ELF-1 (cell line): ENCODE results near the gene TTC21A.

Experiments used
- DNase-seq: peaks from one replicate; pipeline ENCODE4 v3.0.0-alpha.2; 2016; ENCODE audit warnings: low read depth, low spot score

Gene TTC21A

DNA sequence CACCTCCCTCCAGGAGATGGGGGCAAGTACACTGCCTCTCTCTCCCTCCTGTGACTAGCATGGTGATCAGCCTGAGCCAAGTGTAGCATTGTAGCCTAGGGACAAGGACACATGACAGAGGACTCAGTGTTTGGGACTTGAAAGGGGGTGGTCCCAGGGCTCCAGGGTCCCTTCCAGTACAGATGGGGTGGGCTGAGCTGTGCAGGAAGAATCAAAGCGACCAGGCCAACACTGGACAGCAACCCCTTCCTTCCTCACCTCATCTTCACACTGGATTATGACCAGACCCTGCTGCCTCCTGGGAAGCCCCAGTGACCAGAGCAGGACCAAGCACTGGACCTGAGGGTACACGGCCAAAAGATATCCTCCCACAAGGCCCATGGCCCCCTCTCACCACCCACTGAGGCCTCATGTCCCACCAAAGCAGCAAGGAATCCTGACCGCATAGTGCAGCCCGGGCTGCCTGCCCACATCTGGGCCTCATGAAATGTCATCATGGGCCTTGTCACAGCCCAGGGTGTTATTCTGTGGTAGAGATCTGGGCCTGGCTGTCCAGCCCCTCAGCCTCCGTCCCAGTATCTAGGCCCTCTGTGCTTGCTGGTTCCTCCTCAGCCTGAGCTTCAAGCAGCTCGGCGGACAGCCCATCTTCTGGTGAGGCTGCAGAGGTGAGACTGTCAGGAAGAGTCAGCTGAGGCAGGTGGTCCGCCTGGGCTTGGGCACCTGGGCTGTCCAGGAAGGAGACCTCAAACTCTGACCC is 9.6 kb upstream of the TTC21A start:
- no peak for DNase-seq

DNA sequence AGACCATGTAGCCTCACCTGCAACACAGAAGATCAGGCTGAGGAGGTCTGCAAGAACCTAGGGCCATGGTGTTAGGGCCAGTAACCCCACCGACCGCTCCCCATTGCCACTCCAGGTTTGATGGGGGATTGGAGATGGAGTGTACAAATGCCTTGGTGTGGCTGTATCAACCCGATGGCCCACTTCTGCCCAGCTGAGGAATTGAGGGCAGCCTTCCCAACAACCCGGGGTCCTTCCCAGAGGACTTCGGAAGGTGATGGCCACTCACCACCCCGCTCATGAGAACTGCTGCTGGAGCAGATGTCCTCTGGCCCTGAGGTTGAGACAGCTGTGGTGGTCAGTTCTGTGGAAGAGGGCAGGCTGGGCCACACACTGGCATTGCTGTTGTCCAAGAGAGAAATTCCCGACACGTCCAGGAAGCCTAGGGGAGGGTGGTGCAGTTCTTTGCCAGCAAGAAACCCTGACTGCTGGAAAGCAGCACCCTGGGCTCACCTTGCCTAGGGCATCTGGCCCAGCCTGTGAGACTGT is 8.9 kb upstream of the TTC21A start:
- no peak for DNase-seq

DNA sequence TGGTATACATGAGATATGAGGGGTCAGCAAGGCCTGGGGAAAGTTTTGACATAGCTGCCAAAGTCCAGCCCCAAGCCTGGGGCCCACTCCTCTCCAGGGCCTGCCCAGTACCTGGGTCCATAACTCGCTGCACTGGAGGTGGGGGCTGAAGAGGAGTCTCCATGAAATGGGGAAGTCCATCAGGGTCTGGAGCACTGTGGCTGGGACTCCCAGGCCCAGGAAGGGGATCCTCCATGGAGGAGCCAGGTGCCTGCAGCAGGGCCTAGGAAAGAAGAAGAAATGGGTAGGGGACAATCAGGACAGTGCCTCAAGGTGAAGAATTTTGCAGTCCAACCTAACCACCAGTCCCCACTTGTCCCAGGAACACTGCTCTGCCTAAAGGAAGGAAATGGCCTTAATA is 8.2 kb upstream of the TTC21A start:
- DNase-seq = no peak

DNA sequence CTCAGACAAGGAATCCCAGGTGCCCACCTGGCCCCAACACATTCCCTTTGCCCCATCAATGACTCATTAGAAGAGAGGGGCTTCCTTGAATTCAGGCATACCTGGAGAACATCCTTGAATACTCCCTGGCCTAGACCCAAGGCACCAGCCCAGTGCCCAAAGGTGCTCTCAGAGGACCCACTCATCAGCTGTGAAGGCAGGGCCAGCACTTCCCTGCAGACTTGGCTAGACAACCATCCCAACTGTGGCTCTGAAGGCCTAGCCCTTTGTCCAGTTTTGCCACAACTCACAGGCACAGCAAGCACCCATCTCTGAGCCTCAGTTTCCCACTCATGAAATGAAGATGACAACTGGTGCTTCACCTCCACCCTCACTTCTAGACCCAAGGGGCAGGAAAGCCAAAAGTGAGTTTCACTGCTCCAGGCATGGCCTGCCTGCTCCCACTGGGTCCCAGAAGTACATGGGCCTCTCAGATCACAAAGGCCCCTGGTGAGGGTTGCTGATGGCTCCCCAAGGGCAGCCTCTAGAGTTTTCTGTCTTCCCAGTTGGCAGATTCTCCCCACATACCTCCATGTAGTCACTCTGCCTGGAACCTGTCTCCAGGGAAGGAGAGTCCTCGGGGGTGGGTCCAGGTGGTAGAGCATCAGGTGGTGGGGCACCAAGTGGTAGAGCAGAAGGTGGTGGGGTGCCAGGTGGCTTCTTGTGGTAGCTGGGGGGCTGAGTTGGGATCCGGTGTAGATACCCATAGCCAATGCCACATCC is 7.6 kb upstream of the TTC21A start:
- DNase-seq = no peak

DNA sequence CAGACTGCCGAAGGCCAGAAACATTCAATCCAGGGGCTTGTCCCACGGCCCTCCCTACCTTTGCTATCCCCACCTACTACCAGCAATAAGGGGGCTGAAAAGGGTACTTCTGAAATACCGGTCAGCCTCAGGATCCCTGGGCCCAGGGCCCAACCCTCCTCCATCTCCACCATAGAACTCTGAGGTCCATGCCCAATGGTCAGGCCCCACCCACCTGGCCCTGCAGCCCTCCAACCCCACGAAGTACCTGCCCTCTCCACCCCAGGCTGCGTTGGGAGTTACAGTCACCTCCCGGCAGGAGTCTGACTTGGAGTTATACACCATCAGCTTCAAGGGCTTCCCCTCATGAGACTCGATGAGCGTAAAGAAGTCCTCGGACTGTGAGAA is 7.0 kb upstream of the TTC21A start:
- DNase-seq = no peak

DNA sequence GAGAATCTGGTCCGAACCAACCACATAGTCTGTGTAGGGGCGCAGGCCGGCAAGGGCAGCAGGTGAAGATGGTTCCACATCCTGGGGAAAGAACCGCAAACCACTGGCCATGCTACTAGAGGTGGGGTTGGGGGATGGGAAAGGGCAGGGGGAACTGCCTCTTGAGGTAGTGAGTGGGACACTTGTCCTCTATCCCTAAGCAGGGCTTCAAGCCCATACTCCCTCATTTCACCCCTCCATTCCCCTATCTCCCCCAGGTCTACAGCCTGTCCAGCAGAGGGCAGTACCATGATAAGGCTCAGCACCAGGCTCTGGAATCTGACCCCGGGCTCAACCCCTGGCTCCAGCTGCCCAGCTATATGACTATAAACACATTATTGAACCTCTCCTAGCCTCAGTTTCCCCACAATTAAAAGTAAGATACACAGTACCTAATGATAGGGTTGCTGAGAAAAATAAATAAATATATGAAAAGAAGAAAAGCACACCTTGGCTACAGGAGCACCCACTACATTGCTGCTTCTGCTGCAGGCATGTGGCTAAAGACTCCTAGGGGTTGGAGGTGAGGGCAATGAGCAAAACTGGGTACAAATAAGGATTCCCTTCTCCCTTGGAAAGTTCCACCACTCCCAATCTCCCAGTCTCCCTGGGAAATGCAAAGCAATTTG is 6.3 kb upstream of the TTC21A start:
- DNase-seq = peak; percentile 23

DNA sequence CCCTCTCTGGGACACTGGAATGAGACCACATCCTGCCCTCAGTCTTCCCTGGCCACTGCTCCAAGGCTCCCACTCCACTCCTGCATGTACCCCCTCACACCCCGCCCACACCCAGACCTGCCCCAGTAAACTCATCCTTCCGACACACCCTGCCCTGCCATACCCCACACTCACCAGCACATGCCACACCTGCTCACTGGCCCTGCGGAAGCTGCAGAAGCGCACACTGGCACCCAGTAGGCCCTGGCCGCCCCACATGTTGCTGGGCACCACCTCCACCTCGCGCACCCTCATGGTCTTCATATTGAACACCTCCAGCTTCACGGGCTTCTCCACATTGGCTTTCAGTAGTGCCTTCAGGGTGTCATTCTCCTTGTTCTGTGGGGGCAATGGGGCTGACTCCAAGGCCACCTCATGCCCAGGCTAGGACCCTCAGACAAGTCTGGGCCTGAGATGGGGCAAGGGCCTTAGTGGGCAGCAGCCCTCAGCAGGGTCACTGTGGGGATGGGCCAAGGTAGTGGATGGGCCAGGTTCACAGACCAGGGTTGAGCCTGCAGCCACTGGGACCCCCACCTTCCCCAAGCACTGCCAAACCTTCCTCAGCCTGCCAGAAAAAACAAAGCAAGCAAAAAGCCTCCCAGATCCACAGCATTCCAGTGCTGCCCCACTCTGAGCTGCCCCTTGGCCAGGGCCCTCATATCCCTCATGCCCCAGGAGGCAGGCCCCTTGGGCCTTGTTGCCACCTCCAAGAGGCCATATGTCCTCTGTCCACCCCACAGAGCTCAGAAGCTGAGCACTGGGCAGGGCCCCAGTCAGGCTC is 4.8 kb upstream of the TTC21A start:
- no peak for DNase-seq

DNA sequence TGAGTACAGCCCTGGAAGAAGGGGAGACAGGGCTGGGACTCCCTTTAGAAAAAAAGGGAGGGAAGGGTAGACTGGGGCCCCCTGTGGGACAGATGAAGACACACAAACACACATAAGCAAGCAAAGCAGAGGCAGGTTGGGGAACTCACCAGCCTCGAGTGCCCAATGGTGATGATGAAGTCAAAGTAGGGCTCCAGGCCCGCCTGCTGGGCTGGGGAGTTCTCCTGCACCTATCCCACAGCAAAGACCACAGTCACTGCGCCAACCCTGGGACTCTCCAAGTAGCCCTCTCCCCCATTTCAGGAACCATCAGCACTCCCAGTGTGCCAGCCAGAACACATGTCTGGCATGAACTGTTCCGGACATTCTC is 4.2 kb upstream of the TTC21A start:
- DNase-seq = no peak

DNA sequence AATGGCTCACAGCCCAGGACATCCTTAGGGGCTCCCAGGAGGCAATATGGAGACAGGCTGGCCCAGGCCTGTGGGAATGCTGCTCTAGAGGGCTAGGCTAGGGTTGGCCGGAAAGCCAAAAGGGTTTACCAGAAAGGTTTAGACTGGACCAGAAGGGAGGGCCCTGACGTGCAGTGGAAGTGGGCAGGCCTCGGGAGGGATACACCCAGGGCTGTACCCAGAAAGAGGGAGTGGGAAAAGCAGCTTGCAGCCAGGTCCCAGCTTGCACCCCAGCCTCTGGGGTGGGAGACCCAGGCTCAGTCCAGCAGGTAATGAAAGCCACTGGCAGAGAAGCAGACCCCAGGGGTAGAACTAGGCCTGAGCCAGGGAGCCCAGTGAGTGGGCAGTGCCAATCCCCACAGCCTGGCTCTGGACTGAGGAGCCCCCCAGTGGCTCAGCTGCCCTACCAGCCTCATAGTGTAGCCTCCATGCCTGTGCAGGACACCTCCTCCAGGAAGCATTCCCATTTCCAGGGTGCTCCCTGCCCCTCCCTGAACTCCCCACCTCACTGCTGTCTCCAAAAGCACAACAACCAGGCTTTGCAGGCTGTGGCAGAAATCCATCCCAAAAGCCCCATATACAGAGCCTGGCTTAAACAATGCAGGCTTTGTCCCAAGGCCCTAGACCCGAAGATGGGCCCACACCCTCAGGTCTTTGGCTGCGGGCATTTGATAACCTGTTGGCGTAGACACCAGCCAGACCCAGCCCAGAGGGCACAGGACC is 3.5 kb upstream of the TTC21A start:
- DNase-seq = no peak

DNA sequence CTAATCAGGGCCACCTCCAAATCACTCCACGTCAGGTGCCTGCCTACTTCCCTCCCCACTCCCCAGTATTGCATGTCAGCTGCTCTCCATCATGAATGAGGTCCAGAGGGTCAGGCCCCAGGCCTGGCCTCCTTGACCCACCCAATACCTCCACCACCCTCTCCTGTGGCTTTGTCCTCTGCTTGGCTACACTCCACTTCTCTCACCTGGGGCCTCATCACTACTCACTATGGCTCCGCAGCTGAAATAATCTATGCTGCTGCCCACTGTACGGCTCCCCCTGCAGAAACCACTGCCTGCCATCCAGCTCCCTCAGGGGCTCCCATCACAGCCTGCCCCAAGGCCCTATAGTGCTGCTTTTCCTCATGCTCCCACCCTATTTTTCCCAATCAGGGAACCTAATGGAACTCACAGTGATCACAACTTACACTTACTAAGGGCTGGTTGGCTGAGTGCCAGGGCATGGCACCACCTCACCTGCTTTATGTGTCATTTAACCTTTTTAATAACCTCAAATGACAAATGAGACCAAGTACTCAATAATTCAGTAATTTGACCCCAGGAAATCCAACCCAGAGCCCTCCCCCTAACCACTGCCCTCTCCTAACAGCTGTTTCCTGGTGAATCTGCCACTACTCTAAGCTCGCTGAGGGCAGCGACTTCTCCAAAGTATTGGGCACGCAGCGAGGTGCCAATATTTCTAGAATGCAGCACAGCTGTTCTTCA is 2.4 kb upstream of the TTC21A start:
- DNase-seq = no peak

DNA sequence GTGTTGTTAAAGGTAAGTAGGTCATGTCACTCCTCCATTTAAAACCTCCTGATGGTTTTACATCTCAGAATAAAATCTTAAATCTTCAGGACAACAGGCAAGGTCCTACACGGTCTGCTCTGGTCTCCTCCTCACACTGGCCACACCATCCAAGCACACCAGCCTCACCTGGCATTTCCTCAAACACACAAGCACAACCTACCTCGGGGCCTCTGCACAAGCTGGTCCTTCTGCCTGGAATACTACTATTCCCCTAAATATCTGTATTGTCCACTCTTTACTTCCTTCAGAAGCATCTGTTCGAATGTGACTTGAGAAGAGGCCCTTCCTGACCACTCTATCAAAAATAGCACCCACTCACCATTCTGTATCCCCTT is 1.8 kb upstream of the TTC21A start:
- no peak for DNase-seq

DNA sequence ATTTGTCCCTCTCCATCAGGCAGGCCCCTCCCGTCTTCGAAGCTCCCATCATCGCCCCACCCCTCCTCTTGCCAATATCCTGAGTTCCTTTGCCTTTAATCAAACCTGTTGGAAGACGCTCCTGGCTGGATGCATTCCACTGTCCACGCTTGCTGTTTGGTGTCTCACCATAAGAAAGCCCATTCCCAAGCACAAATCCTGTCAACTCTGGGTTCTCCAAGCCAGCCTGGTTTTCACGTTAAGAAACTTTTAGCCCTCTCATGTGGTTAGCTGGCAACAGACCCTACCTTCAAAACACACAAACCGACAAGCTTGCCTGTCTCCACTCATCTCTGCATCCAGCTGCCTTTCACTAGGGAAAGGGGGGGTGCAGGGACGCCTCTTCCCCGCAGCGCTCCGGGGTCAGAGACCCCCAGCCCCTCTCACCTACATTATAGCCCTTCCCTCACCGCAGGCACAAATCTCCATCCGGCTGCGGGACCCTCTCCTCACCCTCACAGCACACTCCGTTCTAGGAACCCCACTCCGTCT is 1.1 kb upstream of the TTC21A start:
- DNase-seq = peak; percentile 28

DNA sequence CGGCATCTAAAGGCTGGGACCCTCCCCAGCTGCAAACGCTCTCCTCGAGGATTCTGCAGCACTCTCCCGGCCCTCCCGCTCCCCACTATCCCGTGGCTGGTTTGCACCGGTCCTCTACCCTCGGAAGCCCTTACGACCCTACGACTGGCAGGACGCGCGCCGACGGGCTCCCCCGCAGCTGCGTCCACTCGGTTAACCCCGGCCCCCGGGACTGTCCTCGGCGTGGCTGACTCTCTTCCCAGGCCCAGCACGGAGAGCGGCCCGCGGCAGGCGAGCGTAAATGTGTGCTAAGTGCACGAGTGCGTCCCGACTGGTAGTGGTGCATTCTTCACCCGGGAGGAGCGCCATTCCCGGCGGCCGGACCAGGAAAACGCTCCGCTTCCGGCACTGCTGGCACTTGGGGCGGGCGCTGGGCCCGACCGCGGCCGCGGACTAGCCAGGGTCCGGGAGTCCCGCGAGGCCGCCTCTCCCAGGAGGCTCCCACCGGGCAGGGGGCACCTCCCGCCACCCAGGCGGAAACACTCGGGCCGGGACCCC is 561 bp upstream of the TTC21A start:
- peak; percentile 47 for DNase-seq

DNA sequence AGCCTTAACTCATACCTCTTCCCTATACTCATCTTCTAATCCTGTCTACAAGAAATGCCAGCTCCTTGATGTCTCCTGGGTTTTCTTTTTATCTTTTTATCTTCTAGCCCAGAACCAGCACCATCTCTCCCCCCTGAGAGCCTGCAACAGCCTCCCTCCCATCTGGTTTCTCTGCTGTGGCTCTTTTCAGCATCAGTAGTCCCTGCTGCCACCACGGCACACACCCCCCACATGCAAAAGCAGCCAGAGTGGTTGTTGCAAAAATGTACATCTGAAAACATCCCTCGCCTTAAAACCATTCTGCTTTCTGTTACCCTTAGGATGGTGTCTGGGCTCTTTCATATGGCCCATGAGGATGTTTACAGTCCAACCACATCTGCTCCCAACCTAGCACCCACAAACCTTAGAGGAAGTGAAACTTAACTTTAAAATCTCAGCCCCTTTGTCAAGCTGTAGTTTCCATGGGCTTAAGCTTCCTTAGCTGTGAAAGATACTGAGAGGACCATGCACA is 775 bp downstream of the TTC21A start:
- DNase-seq = no peak

DNA sequence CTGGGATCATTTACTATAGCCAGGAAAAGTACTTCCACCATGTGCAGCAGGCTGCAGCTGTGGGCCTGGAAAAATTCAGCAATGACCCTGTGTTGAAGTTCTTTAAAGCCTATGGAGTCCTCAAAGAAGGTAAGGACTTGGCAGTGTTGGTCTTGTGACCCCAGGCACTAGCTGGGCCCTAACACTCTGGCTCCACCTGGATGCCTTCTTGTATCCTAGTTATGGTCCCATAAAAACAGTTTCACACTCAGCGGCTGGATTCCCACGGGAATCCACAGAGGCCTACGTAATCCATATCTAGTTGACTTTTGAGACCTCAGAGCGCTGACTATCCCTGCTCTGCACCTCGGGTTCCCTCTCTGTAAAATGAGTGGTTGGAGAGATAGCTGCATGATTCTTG is 1.6 kb downstream of the TTC21A start:
- no peak for DNase-seq

DNA sequence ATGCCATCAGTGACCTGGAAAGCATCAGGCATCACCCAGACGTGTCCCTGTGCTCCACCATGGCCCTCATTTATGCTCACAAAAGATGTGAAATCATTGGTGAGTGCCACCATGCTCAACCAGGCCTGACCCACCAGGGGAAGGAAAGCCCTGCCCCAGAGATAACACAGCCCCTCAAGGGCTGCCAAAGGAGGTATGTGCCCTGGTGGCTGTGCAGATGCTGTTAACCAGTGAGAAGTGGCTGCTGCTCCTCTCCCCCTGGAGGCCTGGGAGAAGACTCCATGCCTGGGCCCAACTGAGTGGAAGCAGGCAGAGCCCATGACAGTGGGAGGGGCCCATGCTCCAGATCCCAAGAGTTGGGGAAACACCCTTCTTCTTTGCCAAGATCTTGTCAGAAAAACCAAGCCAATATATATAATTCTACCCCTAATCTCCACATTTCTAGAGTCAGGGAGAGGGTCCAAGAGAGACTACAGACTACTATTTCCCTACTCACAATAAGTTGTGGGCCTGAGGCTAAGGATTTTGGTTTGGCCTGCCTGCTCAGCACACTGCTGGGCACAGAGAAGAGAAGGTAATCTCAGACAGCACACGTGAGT is 2.7 kb downstream of the TTC21A start:
- peak; percentile 17 for DNase-seq

DNA sequence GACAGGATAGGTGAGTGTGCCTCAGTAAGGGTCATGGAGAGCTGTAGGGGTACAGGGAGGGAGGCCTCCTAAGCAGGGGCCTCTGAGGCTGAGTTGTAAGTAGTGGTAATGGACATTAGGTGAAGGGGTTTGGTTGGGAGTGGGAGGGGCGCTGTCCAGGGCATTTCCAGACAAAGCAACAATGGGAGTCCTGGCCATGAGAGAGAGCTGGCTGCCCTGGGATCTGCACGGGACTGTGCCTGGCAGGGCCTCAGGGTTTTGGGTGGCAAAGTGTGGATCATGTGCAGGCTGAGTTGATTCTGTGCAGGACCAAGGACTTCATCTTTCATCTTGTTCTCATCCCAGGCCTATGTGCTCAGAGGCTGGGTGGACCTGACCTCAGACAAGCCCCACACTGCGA is 4.6 kb downstream of the TTC21A start:
- no peak for DNase-seq

DNA sequence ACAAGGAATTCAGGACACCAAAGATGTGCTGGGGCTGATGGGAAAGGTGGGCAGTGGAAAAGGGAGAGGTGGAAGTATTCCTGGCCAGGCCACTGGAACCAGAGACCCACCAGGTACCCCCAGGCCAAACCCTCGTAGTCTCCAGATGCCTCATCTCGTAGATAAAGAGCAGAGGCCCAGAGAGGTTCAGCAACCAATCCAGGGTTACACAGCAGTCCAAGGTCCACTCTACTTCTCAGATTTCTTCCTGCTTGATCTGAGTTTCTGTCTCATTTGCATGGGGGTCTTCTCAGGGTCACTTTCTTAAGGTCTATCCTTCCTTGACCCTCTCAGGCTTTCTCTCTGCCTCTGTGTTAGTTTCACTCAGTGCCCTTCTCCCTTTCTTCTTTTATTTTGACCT is 5.1 kb downstream of the TTC21A start:
- DNase-seq = no peak

DNA sequence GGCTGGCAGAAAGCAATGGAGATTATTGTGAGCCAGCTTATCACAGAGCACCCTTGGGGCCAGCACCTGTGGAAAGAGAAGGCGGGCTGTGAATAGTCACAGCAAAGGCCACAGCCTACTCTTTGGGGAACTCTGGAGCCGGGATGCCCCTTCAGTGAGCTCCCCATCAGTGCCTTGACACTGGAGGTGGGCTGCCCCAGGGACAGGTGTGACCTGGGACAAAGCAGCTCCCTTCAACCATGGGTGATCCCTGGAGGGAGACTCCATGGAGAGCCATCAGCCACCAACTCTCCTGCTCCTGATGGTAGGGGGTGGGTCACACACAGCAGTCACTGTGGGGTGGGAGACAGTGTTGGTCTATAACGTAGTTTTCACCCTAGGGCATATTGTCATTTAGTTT is 5.8 kb downstream of the TTC21A start:
- DNase-seq = no peak
